Gastroesophageal sphincter (tissue), 3 donors: ENCODE data around the gene BCL2L1.

Source experiments
- CTCF ChIP-seq, 4 experiments: fragments of 200-600 bp in 2 of 4; fragments of 450-650 bp in 2 of 4; sonication (generic) in 1 of 4; IDR thresholded peaks; one replicate each; pipeline ENCODE4 v1.5.1; 2017 to 2019; ENCODE audit warnings: antibody characterized with exemption in 4 of 4, mild to moderate bottlenecking in 2 of 4, moderate library complexity in 2 of 4
- EP300 ChIP-seq: sonication (generic); formaldehyde crosslinking; IDR thresholded peaks from one replicate; pipeline ENCODE4 v1.6.1; 2017; ENCODE audit warnings: antibody characterized with exemption, mild to moderate bottlenecking
- POLR2A ChIP-seq, 2 donors: fragments of 450-650 bp; IDR thresholded peaks; one replicate each; pipeline ENCODE4 v1.6.1; 2017; ENCODE audit warnings: antibody characterized with exemption in 2 of 2, mild to moderate bottlenecking in 2 of 2, moderate library complexity in 1 of 2

GRCh38 chr20:31694842-31695593, 27.6 kb downstream of the BCL2L1 start:
- no peak for TF ChIP-seq CTCF (IDR thresholded peaks at IDR 0.05)
- no peak for TF ChIP-seq EP300
- no peak for TF ChIP-seq POLR2A (IDR thresholded peaks at IDR 0.05)
